ENCODE measurements around the gene SPRN.
"Not testable (repeated sequence)": the region's sequence is repeated elsewhere in the genome, so short reads cannot be mapped to it uniquely, and the experiment has no call there.

SPRN gene

GRCh38 chr10:133405272-133405671, 19.2 kb downstream of the SPRN start:
- DNase-seq, result peak; percentile 57

- no peak for DNase-seq
Measured at GRCh38 chr10:133403784-133404183, 20.6 kb downstream of the SPRN start.

- no peak for DNase-seq
Measured at GRCh38 chr10:133403359-133403758, 21.1 kb downstream of the SPRN start.

DNA sequence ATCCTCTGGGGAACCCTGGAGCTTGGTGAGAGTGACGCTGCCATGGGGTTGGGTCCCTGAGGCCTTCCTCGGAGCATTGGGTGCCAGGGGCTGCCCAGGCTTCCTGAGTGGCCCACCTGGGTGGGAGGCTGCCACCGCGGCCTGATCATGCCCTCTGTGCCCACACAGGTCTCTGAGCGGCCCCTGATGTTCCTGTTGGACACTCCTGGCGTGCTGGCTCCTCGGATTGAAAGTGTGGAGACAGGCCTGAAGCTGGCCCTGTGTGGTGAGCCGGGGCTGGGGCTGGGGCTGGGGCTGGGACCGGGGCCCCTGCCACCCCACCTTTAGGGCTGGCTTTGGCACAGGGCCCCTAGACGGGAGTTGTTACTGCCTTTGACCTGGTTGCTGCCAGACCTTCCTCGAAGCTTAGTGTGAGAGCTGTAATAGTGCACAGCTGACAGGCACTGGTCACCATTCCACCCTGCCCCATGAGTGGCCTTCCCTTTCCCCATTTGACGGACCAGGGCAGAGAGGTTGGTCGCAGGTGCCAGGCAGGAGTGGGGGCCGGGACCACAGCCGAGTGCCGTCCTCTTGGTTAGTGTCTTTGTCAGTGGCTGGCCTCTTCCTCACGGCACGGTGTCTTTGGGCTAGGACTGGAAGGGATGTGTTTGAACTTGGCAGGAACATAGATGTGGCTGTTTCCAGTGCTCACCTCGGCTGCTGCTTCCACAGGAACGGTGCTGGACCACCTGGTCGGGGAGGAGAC, 22.3 kb downstream of the SPRN start:
- no peak for DNase-seq

DNA sequence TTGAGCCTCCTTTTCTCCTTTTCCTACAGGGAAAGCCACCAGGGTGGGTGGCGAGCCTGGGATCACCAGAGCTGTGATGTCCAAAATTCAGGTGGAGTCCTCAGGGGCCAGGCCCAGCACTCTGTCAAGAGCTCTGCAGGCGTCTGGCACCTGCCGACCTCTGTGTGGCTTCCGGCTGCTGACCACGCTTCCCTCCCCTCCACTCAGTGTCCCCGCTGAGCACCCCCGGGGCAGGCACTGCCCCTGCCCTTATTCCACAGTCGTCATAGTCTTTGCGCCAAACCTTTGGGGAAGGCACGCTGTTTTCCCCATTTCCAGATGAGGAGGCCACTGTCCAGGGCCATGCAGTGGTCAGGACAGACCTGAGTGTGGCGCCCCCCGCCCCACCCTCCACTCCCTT, 22.9 kb downstream of the SPRN start:
- DNase-seq, result no peak

- DNase-seq, result no peak
Measured at GRCh38 chr10:133400624-133401424, 23.6 kb downstream of the SPRN start.

DNA sequence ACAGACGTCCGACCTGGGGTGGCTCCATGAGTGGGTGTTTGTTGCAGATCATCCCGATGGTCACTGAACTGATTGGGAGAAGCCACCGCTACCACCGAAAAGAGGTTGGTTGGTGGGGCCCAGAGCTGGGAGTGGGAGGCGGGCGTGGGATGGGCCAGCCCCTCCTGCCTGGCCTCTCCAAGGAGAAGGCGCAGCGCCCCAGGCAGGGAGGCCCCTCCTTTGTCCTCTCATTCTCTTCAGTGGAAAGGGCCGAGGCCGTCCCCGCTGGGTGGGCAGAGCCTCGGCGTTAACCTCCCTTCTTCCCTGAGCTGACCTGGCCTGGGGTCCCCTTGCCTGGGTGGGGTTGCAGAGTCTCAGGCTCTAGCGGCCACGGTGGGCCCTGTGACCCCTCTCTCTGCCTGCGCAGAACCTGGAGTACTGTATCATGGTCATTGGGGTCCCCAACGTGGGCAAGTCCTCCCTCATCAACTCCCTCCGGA, 25.3 kb downstream of the SPRN start:
- no peak for DNase-seq

DNA sequence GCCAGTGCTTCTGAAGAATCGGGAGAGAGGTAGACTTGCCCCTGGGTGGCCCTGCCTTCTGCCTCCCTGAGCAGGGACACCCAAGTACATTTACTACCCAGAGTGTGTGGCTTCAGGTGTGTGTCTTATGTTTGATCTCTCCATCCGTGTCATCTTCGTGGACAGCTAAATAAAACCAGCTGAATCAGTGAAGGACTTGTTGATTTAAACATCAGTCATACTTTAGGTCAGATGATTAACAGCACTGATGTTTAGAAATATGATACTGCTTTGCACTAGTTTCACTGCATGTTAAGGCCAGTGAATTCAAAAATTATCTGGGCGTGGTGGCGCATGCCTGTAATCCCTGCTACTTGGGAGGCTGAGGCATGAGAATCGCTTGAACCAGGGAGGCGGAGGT, 26.5 kb downstream of the SPRN start:
- DNase-seq, result no peak

DNA sequence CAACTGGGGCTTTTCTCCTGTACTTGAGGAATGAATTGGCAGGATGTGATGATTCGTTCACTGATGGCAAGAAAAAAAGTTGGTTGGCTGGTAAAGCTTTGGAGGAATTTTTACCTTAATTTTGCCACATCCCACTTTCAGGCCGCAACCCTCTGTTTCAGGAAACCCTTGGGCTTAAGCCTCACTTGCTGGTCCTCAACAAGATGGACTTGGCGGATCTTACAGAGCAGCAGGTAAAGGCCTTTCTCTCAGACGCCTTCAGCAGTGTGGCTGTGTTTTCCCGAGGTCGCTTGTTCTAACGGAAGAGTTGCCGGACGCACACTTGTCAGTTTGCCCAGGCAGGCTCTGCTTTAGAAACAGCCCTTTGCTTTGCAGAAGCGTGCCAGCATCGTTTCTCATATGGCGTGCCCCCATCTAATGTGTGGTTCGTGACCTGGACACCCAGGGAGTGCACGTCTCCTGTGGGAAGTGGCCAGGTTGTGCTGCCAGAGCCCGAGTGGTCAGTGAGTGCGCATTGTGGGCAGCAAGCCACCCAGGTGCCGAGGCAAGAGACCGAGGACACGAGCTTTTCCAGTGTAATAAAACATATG, 28.3 kb downstream of the SPRN start:
- DNase-seq, result no peak

DNA sequence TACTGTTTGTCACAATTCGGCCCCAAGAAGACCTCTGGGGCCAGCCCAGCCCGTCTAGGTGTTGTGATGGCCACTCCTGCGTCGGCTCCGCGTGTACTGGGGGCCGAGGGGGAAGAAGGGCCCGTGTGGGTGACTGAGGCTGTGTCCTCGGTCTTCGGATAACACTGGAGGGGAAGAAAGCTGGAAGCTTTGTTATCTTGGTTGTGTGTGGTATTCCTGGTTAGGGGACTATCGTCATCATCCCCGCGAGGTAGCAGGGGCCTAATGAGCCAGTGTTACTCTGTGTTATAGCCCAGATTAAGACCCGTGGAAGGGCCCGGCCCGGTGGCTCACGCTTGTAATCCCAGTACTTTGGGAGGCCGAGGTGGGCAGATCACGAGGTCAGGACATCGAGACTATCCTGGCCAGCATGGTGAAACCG, 29.6 kb downstream of the SPRN start:
- DNase-seq, result no peak

DNA sequence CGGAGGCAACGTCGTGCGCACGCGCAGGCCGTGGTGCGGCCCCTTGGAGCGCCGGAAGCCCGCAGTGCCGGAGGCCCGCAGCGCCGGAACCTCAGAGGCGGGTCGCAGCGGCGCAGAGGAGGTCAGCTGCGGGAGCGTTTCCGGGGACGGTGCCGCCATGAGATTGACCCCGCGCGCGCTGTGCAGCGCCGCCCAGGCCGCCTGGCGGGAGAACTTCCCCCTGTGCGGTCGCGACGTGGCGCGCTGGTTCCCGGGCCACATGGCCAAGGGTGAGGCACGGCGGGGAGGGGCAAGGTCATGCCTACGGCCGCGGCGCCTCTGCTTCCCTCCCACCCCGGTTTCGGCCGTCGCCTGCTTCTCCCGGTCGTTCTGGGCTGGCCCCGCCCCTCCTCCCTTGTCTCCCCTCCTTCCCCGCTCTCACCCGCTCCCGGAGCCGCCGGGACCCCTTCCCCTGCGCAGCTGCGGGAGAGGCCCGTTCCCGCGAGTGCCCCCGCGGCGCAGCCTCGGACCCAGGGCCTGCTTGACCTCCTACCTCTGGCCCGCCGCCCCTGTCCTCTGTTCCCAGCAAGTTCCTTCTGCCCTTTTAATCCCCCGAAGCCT, 30.3 kb downstream of the SPRN start, which contains the start of gene MTG1:
MTG1 (plus strand) TSS at position 94 of the 600 bp plus-strand sequence; CDS start at position 158, 64 bp downstream.
- DNase-seq, result peak; percentile 92

- DNase-seq, result no peak
Measured at GRCh38 chr10:133393401-133394063, 30.9 kb downstream of the SPRN start.

DNA sequence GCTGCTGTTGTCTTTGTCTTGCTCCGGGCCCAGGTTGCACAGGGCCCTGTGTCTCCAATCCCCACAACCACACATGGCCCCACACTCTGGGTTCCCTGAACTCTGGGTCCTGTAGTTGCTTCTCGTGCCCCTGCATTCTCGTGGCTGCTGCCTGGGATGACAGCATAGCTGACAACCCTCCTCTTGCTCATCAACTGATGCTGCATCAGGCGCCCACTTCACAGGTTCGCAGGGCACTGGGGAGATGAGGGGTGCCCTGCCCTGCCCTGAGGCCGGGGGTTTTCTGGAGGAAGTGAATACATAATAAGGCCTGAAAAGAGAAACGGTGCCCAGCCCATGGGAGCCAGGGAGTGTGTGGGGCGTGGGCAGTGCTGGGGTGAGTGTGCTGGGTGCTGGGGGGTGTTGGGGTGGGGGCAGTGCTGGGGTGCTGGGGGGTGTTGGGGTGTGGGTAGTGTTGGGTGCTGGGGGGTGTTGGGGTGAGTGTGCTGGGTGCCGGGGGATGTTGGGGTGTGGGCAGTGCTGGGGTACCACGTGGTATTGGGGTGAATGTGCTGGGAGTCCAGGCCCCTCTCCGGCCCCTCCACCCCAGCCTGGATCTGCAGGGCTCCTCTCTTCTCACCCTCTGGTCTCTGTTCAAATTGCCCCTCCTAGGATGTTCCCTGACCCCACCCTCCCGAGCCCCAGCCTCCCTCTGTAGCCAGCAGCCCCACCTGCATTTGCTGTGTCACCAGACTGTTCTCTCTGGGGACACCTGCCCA, 32.5 kb downstream of the SPRN start:
- DNase-seq, result no peak

- no peak for DNase-seq
Measured at GRCh38 chr10:133391249-133391635, 33.2 kb downstream of the SPRN start.

GRCh38 chr10:133390597-133391248, 33.7 kb downstream of the SPRN start:
- DNase-seq, result no peak

GRCh38 chr10:133388973-133389818, 35.2 kb downstream of the SPRN start:
- no peak for DNase-seq

GRCh38 chr10:133388236-133388972, 36.0 kb downstream of the SPRN start:
- DNase-seq, result no peak

GRCh38 chr10:133386951-133387350, 37.5 kb downstream of the SPRN start:
- DNase-seq, result not testable (repeated sequence)

DNA sequence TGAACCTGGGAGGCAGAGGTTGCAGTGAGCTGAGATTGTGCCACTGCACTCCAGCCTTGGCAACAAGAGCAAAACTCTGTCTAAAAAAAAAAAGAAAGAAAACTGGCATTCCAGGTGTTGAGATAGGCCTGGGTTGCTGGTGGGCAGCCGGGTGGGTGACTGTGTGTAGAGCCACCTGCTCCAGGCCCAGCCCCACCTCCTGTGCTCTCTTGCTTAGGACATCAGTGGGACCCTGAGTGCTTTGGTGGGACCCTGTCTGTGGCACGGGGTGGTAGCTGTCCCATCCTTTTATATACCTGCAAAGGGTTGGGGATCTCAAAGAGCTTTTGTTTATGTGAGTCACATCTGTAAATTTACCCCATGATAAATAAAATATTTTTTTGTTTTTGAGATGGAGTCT, 39.2 kb downstream of the SPRN start:
- DNase-seq, result no peak

DNA sequence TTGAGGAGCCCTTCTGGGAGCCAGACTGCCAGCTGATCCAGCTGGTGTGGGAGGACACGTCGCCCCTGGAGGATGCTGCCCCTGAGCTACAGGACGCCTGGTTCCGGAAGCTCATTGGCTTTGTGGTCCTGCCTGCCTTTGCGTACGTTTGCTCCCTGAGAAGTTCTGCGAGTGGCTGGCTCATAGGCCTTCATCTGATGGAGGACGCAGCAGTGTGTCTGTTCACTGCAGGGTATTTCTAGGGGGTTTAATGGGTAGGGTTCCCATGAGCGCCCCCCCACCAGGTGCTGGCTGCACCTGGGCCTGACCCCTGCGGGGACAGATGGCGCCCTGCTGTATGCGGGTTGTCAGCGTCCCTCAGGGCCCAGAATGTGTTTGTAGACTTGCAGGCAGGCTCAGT, 40.4 kb downstream of the SPRN start:
- DNase-seq, result no peak

Measured in EL (cell line).